GM21381 (cell line): ENCODE results near the gene CDHR5.

ENCODE experiments used
- ATAC-seq: cut with Tn5 transposase; IDR thresholded peaks from one replicate; pipeline ENCODE4 v1.9.1; 2021; ENCODE audit warnings: mild to moderate bottlenecking, moderate library complexity; ENCODE audit not compliant: unreplicated experiment

Gene CDHR5

DNA sequence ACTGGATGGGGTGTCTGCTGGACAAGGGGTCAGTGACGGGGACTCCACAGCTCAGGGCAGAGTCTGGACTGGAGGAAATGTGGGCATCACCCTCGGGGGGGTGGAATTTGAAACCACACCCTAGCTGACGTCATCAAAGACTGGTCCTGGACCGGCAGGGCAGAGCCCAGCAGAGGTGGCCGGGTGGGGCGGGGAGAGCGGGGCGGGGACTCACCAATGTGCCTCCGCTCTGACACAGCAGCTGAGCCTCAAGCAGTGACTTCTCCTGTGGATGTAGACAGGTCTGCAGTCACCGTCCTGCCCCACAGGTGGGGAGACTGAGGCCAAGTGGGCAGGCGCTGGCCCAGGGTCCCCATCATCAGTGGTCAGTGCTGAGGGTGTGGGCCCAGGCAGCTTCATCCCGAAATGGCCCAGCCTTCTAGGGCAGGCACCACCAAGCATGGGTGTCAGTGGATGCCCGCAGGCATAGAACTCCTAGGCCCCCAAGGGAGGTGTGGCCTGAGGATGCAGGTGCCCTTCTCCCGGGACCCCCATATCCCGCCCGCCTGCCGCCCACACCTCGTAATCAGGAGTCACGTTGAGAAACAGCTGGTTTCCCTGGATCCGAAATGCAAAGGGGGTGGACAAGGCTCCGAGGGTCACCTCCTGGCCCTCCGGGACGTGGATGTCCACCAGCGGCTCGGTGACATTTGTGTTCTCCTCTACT, 603 bp downstream of the CDHR5 start:
- ATAC-seq = no peak

DNA sequence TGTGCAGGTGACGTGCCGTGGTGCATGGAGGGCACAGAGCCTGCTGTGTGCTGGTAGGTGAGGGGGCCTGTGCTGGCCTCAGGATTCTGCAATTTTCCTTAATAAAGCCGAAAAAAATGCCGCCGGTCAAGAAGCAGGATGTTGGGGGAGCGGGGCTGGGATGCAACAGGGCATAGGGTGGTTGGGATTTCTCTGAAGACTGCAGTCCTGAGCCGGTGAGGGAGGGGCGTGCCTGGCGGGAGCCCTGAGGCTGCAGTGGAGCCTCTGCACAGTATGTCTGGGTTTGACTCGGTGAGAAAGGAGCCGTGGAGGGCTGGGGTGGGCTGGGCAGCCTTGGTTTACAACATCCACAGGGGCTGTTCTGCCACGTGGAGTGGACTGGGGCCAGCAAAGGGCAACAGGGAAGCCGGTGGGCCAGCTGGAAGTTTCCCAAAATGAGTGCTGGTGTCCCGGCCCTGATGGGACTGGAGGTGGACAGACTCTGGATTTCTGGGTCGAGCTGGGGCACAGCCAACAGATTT, 1.3 kb downstream of the CDHR5 start:
- ATAC-seq = no peak

GRCh38 chr11:621838-622237, 2.9 kb downstream of the CDHR5 start:
- no peak for ATAC-seq

DNA sequence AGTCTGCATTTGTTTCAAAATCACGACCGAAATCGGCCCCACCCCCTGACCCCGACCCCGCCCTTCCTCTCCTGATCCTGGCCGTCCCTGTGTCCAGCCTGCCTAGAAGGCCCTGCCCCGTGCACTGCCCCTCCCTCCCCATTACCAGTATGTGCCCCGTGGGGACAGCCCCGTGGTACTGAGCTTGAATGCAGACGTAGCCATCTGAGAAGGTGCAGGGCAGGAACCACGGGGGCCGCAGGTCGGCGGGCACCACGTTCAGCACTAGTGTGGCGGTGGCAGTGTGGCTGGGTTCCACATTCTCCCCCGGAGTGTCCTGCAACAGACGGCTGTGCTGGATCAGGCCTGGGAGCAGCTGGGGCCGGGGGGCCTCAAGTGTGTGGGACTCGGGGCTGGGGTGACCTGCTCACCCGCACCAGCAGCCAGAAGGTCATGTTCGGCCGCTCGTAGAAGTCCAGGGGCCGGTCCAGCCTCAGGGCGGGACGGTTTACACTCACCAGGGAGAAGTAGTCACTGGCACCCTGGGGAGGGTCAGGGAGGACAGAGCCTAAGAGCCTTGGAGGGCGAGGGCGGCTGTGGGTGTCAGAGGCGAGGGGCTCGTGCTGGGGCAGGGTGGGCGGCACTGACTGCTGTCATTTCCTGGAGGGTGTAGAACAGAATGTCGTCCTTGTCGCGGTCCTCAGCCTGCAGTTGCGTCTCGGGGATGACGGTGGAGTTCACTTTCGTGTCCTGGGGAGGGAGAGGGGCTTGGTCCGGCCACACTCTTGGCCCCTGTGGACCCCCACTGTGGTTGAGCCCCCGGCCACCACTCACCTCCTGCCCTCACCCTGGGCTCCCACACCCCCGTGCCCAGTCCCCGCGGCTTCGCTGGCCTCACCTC, 3.6 kb downstream of the CDHR5 start:
- no peak for ATAC-seq

DNA sequence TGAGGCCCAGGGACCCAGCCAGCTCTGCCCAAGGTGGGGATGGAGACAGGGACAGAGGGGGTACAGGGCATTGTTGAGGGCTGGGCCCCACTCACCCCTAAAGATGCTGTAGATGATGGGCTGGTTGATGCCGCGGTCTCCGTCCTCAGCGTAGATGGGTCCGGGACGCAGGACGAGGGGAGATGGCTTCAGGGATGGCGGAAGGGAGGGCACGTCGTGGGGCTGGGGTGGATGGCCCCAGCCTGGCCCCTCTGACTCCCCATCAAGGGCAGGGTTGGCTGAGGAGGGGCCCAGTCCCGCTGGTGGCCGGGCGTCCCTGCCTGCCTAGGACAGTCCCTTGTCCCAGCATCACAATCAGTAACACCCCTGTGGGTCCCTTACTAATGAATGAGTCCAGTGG, 4.6 kb downstream of the CDHR5 start:
- no peak for ATAC-seq

GRCh38 chr11:619628-620050, 5.1 kb downstream of the CDHR5 start:
- ATAC-seq = no peak

DNA sequence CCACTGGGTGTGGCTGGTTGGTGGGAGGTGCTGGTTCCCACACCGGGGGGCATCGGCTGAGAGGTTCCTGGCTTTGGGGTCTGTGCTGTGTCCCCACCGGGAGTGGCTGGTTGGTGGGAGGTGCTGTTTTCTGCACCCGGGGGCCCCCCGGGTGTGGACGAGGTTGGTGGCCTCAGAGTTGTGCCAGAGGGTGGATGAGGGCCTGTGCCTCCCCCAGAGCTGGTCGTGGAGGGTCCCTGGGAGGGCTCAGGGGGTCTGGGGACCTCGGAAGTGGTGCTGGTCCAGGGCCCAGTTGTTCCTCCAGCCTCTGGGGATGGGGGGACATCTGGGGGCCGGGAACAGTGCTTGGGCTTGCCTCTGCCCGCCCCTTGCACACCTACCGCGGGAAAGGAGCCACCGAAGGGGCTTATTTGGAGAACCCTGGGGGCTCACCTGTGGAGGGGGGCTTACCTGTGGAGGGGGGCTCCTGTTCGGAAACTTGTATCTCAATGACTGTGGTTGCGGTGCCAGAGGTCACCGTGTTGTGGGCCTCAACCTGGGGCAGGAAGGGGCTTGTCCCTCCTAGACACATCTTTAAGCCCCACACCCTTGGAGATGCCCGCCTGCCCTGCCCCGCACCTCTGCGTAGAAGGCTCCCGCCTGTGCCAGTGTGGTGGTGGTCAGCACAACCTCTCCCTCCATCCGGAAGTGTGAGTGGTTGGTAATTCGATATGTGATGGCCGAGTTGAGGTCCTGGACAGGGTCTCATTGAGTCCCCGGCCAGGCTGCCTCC, 5.7 kb downstream of the CDHR5 start:
- no peak for ATAC-seq

- ATAC-seq = no peak
Measured at GRCh38 chr11:617912-618682, 6.7 kb downstream of the CDHR5 start.

- ATAC-seq = no peak
Measured at GRCh38 chr11:617199-617911, 7.4 kb downstream of the CDHR5 start.

DNA sequence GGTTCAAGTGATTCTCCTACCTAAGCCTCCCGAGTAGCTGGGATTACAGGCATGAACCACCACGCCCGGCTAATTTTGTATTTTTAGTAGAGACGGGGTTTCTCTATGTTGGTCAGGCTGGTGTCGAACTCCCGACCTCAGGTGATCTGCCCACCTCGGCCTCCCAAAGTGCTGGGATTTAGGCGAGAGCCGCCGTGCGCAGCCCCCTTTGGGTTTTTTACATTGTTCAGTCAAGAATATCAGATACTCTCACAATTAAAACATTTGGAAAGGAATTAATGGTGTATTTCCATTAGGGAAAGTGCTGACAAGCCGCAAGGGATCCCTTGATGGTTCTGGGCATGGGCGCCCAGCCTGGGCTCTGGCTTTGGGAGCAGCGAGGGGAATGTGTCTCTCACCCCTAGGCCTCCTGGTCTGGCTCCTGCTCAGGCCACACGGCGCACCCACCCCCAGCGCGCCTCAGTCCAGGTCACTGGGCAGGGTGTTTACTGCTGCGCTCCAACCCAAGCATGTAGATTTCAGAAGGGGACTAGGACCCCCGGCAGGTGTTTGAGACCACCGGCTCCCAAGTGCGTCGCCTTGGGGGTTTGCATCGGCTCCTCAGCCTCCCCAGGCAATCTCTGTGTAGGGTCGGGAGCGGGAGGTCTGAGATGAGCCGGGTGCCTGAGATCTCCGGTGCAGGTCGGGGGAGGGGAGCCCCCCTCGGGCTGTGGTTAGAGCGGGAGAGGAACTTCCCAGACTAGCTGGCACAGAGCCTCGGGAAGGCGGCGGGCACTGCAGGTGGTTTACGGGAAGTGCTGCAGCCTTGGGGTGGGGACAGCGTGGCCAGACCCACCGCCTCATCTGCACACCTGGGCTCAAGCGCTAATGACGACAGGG, 8.2 kb downstream of the CDHR5 start:
- ATAC-seq = no peak

DNA sequence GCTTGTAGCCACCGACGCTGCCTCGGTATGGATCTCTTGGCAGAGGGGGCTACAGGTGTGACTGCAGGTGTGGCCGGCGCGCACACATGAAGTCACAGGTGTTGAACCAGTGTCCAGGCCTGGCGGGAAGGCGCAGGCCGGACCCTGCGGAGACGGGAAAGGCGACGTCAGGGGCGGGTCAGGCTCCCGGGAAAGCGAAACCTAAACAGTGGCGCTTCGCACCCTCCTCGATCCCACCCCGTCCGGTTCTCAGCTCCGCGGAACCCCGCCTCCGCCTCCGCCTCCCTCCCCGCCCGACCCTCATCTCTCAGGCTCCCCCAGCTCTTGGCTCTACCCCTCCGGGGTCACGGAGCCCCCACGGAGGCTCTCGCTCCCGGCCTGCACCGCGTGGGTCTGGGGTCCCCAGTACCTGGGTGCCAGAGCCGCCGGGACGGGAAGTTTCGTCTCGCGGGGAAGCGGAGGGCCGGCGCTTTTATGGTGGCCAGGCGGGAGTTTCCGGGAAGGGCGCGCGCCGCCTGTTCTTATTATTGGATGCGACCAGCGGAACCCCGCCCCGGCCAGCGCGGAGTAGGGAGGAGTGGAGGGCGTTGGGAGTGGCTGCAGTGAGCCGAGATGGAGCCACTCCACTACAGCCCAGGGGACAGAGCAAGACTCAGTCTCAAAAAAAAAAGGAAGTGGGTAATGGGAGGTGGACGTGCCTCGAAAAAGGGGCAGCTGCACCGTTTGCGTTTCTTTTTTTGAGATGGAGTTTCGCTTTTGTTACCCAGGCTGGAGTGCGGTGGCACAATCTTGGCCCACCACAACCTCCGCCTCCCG, 9.0 kb downstream of the CDHR5 start, which contains the start of gene IRF7:
TSS of gene IRF7 (minus strand) at position 447 of the 816 bp plus-strand sequence. CDS start 586 bp downstream, outside the sequence.
- ATAC-seq = peak; percentile 74

DNA sequence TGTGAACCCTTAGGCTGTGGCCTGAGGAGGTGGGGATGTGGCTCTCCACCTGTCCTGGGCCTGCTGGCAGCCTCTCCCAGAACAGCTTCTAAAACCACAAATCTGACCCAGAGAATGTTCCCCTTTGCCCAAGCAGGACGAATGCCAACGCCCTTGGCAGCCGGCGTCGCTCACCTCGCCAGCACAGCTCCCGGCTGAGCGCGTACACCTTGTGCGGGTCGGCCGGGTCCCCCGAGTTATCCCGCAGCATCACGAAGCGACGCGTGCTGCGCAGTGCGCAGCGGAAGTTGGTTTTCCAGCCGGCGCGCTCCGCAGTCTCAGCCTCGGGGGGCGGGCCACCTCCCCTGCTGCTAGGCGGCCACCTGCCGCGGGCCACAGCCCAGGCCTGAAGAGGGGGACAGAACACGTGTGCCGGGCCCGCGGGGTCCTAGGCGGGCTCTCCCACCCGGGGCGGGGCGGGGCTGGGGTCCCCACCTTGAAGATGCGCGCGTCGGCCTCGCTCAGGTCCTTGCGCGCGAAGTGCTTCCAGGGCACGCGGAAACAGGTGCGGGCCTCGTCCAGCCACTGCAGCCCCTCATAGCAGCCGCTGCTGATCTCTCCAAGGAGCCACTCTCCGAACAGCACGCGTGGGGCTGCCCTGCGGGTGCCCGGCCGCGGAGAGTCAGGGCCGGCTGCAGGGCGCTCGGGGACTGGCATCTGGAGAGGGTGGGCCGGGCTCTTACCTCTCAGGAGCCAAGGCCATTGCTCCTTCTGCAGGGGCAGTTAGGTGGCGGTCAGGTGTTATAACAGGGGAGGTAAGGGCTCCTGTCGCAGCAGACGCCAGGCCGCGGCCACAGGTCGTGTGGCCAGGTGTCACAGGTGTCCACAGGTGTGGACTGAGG, 9.9 kb downstream of the CDHR5 start:
- no peak for ATAC-seq

- ATAC-seq = no peak
Measured at GRCh38 chr11:614021-614622, 10.6 kb downstream of the CDHR5 start.

DNA sequence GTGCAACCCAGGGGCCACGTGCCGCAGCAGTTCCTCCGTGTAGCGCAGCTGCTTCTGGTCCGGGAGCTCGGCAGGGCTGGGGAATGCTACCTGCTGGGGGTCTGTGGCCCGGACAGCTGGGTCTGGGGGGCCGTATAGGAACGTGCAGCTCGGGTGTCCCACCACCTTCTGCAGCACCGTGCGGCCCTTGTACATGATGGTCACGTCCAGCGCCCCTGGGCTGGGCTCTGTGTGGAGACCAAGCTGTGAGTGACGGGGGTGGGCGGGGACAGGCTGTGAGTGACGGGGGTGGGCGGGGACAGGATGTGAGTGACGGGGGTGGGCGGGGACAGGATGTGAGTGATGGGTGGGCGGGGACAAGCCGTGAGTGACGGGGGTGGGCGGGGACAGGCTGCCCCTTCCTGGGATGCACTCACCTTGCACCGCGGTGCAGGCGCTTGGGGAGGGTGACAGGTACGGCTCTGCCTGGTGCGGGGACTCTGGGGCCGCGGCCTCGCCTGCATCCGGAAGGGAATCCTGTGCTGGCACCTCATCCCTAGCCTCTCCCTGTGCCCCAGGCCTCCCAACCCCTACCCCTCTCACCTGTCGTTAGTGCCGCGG, 11.3 kb downstream of the CDHR5 start:
- ATAC-seq = no peak

DNA sequence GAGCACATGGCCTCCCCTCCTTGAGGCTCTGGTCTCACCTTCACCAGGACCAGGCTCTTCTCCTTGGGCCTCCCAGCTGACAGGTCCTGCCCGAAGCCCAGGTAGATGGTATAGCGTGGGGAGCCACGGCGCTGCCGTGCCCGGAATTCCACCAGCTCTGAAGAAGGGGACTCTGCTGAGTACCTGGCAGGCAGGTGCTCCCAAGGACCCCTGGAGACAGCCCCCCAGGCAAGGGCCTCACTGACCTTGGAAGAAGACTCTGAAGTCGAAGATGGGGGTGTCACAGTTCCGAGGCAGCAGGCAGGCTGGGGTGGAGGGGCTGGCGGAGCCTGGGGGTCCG, 11.8 kb downstream of the CDHR5 start:
- no peak for ATAC-seq
